ENCODE measurements around the gene SMG6.

The SMG6 gene

DNA sequence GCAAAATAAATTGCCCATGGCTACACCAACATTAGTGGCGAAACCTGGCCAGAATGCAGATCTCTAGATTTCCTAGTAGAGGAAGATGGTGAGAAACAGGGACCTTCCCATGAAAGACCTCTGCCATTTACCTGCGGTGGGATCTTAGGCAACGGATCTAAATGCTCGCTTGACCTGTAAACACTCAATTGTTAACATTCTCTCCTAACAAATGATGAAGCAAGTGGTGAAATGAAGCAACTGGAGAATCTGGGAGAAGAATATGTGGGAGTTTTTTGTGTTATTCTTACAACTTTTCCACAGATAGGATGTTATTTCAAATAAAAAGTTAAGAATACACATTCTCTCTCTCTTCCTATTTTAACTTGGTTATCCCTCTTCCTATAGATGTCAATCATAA lies 56.6 kb downstream of the SMG6 start:
- 91 to 94% methylated on average over 4 of the region's 4 CpGs for WGBS, 2 experiments
- Histone ChIP-seq H3K9me3 (ENCODE audit: control insufficient read depth, low read length) (no peaks in the 10 kb centered on the region), H3K36me3 (ENCODE audit: control insufficient read depth, insufficient read depth, low read length) (peaks cover 25% of the 10 kb centered on the region), H3K4me3 (ENCODE audit: insufficient read depth, low read depth, low read length) (no peak overlapping the region), H3K27me3 (ENCODE audit: control insufficient read depth, insufficient read depth, low read length, poor library complexity, severe bottlenecking) (no peaks in the 10 kb centered on the region), H3K27ac (ENCODE audit: insufficient read depth, low read depth, low read length, poor library complexity, severe bottlenecking) (no peak overlapping the region), H3K4me1 (ENCODE audit: control insufficient read depth, insufficient read depth, low read length) (no peaks in the 10 kb centered on the region)

DNA sequence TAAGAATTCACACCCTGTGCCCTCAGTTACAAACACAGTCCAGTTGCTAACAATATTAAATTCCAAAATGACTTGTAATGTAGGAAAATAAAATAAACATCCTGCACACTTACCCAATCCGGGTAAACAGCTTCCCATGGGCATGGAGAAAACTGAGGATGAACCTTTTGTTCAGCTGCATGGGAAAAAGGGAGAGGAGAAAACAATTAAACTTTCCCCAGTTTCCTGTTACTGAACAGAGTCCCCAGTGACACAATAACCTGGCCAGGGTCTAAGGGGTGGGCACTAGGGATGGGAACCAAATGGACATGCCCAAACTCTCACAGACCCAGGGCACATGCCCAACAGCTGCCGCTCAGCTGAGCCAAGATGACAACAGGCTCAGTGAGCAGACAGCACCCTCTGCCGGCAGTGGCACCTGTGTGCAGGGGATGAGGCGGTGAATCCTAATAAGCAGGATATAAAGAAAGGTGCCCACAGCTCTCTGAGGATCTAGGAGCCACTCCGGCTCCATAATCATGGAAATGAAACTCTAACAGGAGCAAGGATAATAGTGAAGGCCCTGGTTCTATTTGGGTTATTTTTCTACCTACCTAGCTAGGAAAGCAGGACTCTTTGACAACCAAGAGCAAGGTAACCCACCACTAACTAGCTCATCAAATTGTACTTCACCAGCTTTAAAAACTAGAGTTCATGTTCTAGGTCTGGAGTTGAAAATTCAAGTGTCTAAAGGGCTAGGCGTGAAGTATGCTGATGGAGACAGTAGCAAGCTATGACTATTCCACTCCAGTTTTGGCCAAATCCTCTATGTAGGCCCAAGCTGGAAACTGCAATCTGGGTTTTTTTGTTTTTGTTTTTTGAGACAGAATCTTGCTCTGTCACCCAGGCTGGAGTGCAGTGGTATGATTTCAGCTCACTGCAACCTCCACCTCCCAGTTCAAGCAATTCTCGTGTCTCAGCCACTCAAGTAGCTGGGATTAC lies 58.8 kb downstream of the SMG6 start:
- no peak overlapping the region for H3K4me3 ChIP-seq (ENCODE audit: insufficient read depth, low read depth, low read length)
- 50 to 55% methylated on average over 6 to 7 of the region's 7 CpGs for WGBS, 2 experiments
- no peaks in the 10 kb centered on the region for H3K27me3 ChIP-seq (ENCODE audit: control insufficient read depth, insufficient read depth, low read length, poor library complexity, severe bottlenecking)
- H3K4me1 ChIP-seq (ENCODE audit: control insufficient read depth, insufficient read depth, low read length), result no peaks in the 10 kb centered on the region
- peaks cover 27% of the 10 kb centered on the region for H3K36me3 ChIP-seq (ENCODE audit: control insufficient read depth, insufficient read depth, low read length)
- H3K27ac ChIP-seq (ENCODE audit: insufficient read depth, low read depth, low read length, poor library complexity, severe bottlenecking), result no peak overlapping the region
- H3K9me3 ChIP-seq (ENCODE audit: control insufficient read depth, low read length), result no peaks in the 10 kb centered on the region

DNA sequence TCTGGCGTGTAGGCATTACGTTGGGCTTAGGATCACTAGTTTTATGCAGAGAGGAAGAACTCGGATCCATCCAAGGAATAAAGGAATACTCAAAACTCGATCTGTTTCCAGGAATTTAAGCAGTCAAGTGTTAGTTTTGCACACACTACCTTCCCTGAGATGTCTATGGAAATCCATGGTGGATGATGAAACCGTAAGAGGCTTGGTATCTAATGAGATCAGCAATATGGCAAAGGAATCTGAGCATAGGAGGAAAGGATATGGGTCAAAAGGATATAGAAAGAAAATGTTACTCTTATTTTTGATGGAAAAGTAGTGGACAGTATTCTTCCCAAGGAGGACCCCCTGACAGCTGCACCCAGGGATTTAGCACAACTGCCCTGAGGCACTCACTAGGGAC lies 59.6 kb downstream of the SMG6 start:
- H3K4me3 ChIP-seq (ENCODE audit: insufficient read depth, low read depth, low read length), result no peak overlapping the region
- H3K4me1 ChIP-seq (ENCODE audit: control insufficient read depth, insufficient read depth, low read length), result peaks cover 2% of the 10 kb centered on the region
- no peaks in the 10 kb centered on the region for H3K27me3 ChIP-seq (ENCODE audit: control insufficient read depth, insufficient read depth, low read length, poor library complexity, severe bottlenecking)
- H3K27ac ChIP-seq (ENCODE audit: insufficient read depth, low read depth, low read length, poor library complexity, severe bottlenecking), result no peak overlapping the region
- 95 to 98% methylated on average over 5 of the region's 5 CpGs for WGBS, 2 experiments
- H3K36me3 ChIP-seq (ENCODE audit: control insufficient read depth, insufficient read depth, low read length), result peaks cover 19% of the 10 kb centered on the region
- H3K9me3 ChIP-seq (ENCODE audit: control insufficient read depth, low read length), result no peaks in the 10 kb centered on the region

DNA sequence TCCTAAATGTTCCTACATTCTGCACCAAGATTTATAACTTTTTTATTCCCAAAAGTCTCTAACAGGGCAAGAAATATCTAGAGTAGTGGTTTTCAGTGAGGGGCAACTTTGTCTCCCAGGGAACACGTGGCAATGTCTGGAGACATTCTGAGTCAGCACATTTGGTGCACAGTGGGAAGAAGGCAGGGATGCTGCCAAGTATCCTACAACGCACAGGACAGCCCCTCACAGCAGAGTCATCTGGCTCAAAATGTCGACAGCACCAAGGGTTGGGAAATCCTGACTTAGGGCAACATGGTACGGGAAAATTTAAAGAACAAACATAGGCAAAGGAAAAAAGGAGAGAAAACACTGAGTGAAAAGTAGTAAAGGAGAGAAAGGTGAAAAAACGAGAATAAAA lies 61.8 kb downstream of the SMG6 start:
- no peaks in the 10 kb centered on the region for H3K9me3 ChIP-seq (ENCODE audit: control insufficient read depth, low read length)
- no peaks in the 10 kb centered on the region for H3K27me3 ChIP-seq (ENCODE audit: control insufficient read depth, insufficient read depth, low read length, poor library complexity, severe bottlenecking)
- H3K27ac ChIP-seq (ENCODE audit: insufficient read depth, low read depth, low read length, poor library complexity, severe bottlenecking), result no peak overlapping the region
- peaks cover 11% of the 10 kb centered on the region for H3K4me1 ChIP-seq (ENCODE audit: control insufficient read depth, insufficient read depth, low read length)
- H3K36me3 ChIP-seq (ENCODE audit: control insufficient read depth, insufficient read depth, low read length), result peaks cover 19% of the 10 kb centered on the region
- H3K4me3 ChIP-seq (ENCODE audit: insufficient read depth, low read depth, low read length), result no peak overlapping the region
- WGBS, 2 experiments, result 92 to 96% methylated on average over 5 of the region's 5 CpGs

- peaks cover 19% of the 10 kb centered on the region for H3K36me3 ChIP-seq (ENCODE audit: control insufficient read depth, insufficient read depth, low read length)
- H3K9me3 ChIP-seq (ENCODE audit: control insufficient read depth, low read length), result no peaks in the 10 kb centered on the region
- H3K27ac ChIP-seq (ENCODE audit: insufficient read depth, low read depth, low read length, poor library complexity, severe bottlenecking), result no peak overlapping the region
- H3K4me3 ChIP-seq (ENCODE audit: insufficient read depth, low read depth, low read length), result no peak overlapping the region
- no peaks in the 10 kb centered on the region for H3K27me3 ChIP-seq (ENCODE audit: control insufficient read depth, insufficient read depth, low read length, poor library complexity, severe bottlenecking)
- H3K4me1 ChIP-seq (ENCODE audit: control insufficient read depth, insufficient read depth, low read length), result peaks cover 11% of the 10 kb centered on the region
- WGBS, 2 experiments, result 92 to 95% methylated on average over 13 of the region's 13 CpGs
Observed at GRCh38 chr17:2240541-2240940, 63.0 kb downstream of the SMG6 start.

DNA sequence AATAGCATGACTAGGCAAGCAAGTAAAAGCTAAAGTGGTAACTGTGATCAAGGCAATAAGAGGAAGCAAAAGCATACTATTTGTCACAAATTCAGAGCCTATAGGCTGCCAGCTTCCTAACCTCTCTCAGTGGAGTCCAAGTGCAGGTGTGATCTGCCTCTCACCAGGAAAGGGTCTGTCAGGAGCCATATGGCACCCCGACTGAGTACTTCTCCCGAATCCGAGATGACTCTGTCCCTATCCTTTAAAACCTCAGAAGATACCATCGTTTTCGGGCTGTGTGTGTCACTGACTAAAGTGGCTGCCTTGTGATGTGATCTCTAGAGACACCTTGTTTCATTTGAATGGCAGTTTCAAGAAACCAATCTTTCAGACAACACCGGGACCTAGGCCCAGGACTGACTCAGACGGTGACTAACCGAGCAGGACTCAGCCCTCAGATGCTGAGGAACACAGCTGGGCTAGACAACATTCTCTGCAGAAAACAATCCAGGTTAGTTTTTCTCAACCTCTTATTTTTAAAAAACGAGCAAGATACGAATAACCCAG lies 63.6 kb downstream of the SMG6 start:
- 89 to 90% methylated on average over 10 of the region's 10 CpGs for WGBS, 2 experiments
- Histone ChIP-seq H3K27ac (ENCODE audit: insufficient read depth, low read depth, low read length, poor library complexity, severe bottlenecking) (no peak overlapping the region), H3K27me3 (ENCODE audit: control insufficient read depth, insufficient read depth, low read length, poor library complexity, severe bottlenecking) (no peaks in the 10 kb centered on the region), H3K4me3 (ENCODE audit: insufficient read depth, low read depth, low read length) (no peak overlapping the region), H3K9me3 (ENCODE audit: control insufficient read depth, low read length) (no peaks in the 10 kb centered on the region), H3K4me1 (ENCODE audit: control insufficient read depth, insufficient read depth, low read length) (peaks cover 11% of the 10 kb centered on the region), H3K36me3 (ENCODE audit: control insufficient read depth, insufficient read depth, low read length) (peaks cover 19% of the 10 kb centered on the region)

DNA sequence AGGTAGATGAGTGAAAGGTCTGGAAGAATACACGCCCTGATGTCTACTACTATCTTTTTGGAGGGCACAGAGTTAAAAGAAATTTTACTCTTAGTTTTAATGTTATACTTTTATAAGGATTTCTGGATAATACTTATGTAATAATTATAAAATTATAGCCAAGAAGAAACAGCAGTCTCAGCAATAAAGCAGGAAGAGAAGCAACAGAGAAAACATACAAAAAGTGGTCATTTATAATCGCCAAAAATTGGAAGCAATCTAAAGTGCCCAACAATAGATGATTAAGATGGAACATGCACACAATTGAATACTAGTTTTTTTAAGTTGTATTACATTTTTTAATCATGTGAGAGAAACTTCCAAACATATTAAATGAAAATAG lies 64.4 kb downstream of the SMG6 start:
- H3K36me3 ChIP-seq (ENCODE audit: control insufficient read depth, insufficient read depth, low read length), result peaks cover 17% of the 10 kb centered on the region
- 90 to 100% methylated on average over 1 of the region's 2 CpGs for WGBS, 2 experiments
- H3K27ac ChIP-seq (ENCODE audit: insufficient read depth, low read depth, low read length, poor library complexity, severe bottlenecking), result no peak overlapping the region
- no peaks in the 10 kb centered on the region for H3K27me3 ChIP-seq (ENCODE audit: control insufficient read depth, insufficient read depth, low read length, poor library complexity, severe bottlenecking)
- peaks cover 11% of the 10 kb centered on the region for H3K4me1 ChIP-seq (ENCODE audit: control insufficient read depth, insufficient read depth, low read length)
- H3K4me3 ChIP-seq (ENCODE audit: insufficient read depth, low read depth, low read length), result no peak overlapping the region
- H3K9me3 ChIP-seq (ENCODE audit: control insufficient read depth, low read length), result no peaks in the 10 kb centered on the region

- Histone ChIP-seq H3K4me1 (ENCODE audit: control insufficient read depth, insufficient read depth, low read length) (peaks cover 11% of the 10 kb centered on the region), H3K9me3 (ENCODE audit: control insufficient read depth, low read length) (no peaks in the 10 kb centered on the region)
- WGBS, 2 experiments, result 78 to 83% methylated on average over 14 to 15 of the region's 15 CpGs
Observed at GRCh38 chr17:2238432-2239169, 65.0 kb downstream of the SMG6 start.

GRCh38 chr17:2237950-2238349 lies 65.6 kb downstream of the SMG6 start:
- no peak overlapping the region for H3K27ac ChIP-seq (ENCODE audit: insufficient read depth, low read depth, low read length, poor library complexity, severe bottlenecking)
- no peak overlapping the region for H3K4me3 ChIP-seq (ENCODE audit: insufficient read depth, low read depth, low read length)
- WGBS, 2 experiments, result 86 to 88% methylated on average over 3 of the region's 3 CpGs
- H3K36me3 ChIP-seq (ENCODE audit: control insufficient read depth, insufficient read depth, low read length), result peaks cover 5% of the 10 kb centered on the region
- no peaks in the 10 kb centered on the region for H3K9me3 ChIP-seq (ENCODE audit: control insufficient read depth, low read length)
- no peaks in the 10 kb centered on the region for H3K27me3 ChIP-seq (ENCODE audit: control insufficient read depth, insufficient read depth, low read length, poor library complexity, severe bottlenecking)
- peaks cover 11% of the 10 kb centered on the region for H3K4me1 ChIP-seq (ENCODE audit: control insufficient read depth, insufficient read depth, low read length)

More at GRCh38 chr17:2238432-2239169, 65.0 kb downstream of the SMG6 start:
- H3K36me3 ChIP-seq (ENCODE audit: control insufficient read depth, insufficient read depth, low read length), result peaks cover 12% of the 10 kb centered on the region
- no peak overlapping the region for H3K4me3 ChIP-seq (ENCODE audit: insufficient read depth, low read depth, low read length)
- no peaks in the 10 kb centered on the region for H3K27me3 ChIP-seq (ENCODE audit: control insufficient read depth, insufficient read depth, low read length, poor library complexity, severe bottlenecking)
- H3K27ac ChIP-seq (ENCODE audit: insufficient read depth, low read depth, low read length, poor library complexity, severe bottlenecking), result no peak overlapping the region

- WGBS, 2 experiments, result 94% methylated on average over 5 of the region's 5 CpGs
- H3K27me3 ChIP-seq (ENCODE audit: control insufficient read depth, insufficient read depth, low read length, poor library complexity, severe bottlenecking), result no peaks in the 10 kb centered on the region
- no peak overlapping the region for H3K27ac ChIP-seq (ENCODE audit: insufficient read depth, low read depth, low read length, poor library complexity, severe bottlenecking)
- H3K9me3 ChIP-seq (ENCODE audit: control insufficient read depth, low read length), result no peaks in the 10 kb centered on the region
- H3K4me3 ChIP-seq (ENCODE audit: insufficient read depth, low read depth, low read length), result no peak overlapping the region
- H3K36me3 ChIP-seq (ENCODE audit: control insufficient read depth, insufficient read depth, low read length), result peaks cover 3% of the 10 kb centered on the region
- peaks cover 11% of the 10 kb centered on the region for H3K4me1 ChIP-seq (ENCODE audit: control insufficient read depth, insufficient read depth, low read length)
Observed at GRCh38 chr17:2237521-2237921, 66.1 kb downstream of the SMG6 start.

Measured in ectodermal cell (in vitro differentiated cells).